ENCODE measurements around the gene GDNF. TPM values are rescaled to one million over a fixed set of nuclear protein-coding genes. Genes with fewer than 3 reads are reported as not detected.

GDNF gene
- total RNA-seq, 1 donor from 2014 or later = 0.51 TPM

GRCh38 chr5:37836592-37837413 lies 3.0 kb downstream of the GDNF start:
- peak; percentile 45 for DNase-seq
- H3K36me3 Mint-ChIP-seq (ENCODE audit: unreplicated experiment) = no peaks in the 10 kb centered on the region
- H3K4me1 Mint-ChIP-seq (ENCODE audit: low read depth, unreplicated experiment) = peaks cover 6% of the 10 kb centered on the region
- no peak for TF ChIP-seq CTCF (IDR thresholded peaks at IDR 0.05; ENCODE audit: partially characterized antibody, unreplicated experiment)
- no peak overlapping the region for H3K27ac Mint-ChIP-seq (ENCODE audit: unreplicated experiment)
- H3K9me3 Mint-ChIP-seq (ENCODE audit: unreplicated experiment) = peaks cover 7% of the 10 kb centered on the region
- peaks cover 31% of the 10 kb centered on the region for H3K27me3 Mint-ChIP-seq (ENCODE audit: unreplicated experiment)
- H3K4me3 Mint-ChIP-seq (ENCODE audit: unreplicated experiment) = peak overlapping the region; percentile 85

- peaks cover 30% of the 10 kb centered on the region for H3K27me3 Mint-ChIP-seq (ENCODE audit: unreplicated experiment)
- H3K4me1 Mint-ChIP-seq (ENCODE audit: low read depth, unreplicated experiment) = peaks cover 4% of the 10 kb centered on the region
Measured at GRCh38 chr5:37836235-37836591, 3.6 kb downstream of the GDNF start.

DNA sequence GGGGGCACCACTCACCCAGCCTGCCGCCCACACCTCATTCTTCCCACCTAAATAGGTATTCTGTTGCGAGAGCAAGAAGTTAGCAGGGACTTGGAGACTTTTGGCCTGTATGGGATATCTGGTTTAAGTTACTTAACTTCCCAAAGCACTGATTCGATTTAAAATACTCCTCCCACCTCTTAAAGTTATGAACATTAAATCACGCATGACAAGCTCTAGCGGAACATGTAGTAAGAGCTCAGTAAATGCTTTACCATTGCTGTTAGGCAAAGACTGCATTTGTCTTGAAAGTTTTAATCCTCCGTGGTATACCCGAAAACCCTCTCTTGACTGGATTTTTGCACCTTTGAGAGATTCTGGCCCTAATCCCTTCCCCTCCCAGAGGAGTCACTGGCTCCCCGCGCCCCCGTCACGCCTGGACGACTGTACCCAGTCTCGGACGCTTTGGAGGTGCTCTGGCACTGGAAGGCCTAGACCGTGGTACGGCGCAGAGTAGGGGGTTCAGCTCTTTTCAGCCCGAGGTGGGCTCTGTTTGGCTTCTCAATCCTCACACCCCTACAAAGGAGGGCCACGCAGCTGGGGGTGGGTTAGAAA lies 4.4 kb downstream of the GDNF start:
- Mint-ChIP-seq H3K4me1 (ENCODE audit: low read depth, unreplicated experiment) (peaks cover 3% of the 10 kb centered on the region), H3K9me3 (ENCODE audit: unreplicated experiment) (peaks cover 5% of the 10 kb centered on the region), H3K27ac (ENCODE audit: unreplicated experiment) (no peak overlapping the region), H3K4me3 (ENCODE audit: unreplicated experiment) (peak overlapping the region; percentile 79), H3K36me3 (ENCODE audit: unreplicated experiment) (no peaks in the 10 kb centered on the region), H3K27me3 (ENCODE audit: unreplicated experiment) (peaks cover 29% of the 10 kb centered on the region)
- DNase-seq = no peak
- no peak for TF ChIP-seq CTCF (IDR thresholded peaks at IDR 0.05; ENCODE audit: partially characterized antibody, unreplicated experiment)

More at GRCh38 chr5:37836235-37836591, 3.6 kb downstream of the GDNF start:
- Mint-ChIP-seq H3K4me3 (ENCODE audit: unreplicated experiment) (peak overlapping the region; percentile 78), H3K9me3 (ENCODE audit: unreplicated experiment) (peaks cover 5% of the 10 kb centered on the region), H3K36me3 (ENCODE audit: unreplicated experiment) (no peaks in the 10 kb centered on the region), H3K27ac (ENCODE audit: unreplicated experiment) (no peak overlapping the region)
- peak; percentile 31 for DNase-seq
- TF ChIP-seq CTCF (IDR thresholded peaks at IDR 0.05; ENCODE audit: partially characterized antibody, unreplicated experiment) = no peak

DNA sequence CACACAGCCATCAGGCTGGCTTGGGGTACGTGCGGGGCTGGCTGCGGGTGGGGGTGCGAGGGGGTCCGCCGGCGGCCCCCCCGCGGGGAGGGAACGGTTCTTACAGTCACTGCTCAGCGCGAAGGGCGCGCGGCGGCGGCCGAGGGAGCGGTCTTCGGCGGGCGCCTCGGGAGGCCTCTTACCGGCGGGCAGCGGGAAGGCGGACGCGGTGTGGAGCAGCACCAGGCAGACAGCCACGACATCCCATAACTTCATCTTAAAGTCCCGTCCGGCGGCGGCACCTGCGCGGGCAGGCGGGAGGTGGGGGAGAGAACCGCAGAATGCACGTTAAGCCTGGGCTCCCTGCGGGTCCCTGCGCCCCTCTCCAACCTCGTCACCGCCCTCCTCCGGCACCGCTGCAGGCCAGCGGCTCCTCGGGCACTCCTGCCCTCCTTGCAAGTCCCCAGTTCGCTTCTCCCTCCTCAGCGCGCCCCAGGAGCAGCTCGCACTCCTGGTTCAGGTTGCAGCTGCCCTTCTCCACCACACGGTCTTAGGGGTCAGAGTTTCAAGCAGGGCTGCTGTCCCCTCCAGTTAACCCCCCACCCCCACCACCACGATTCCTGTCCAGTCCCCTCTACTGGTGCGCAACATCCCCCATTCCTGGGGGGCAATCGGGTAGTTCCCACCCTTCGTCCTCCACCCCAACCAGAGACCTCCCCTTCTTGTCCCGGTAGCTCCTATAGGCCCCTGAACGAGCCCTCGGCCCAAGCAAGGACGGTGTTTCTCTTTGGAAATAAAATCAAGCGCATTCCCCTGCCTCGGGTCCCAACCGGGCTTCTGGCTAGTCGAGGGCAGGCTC lies 5.1 kb downstream of the GDNF start:
- peak overlapping the region; percentile 79 for H3K4me3 Mint-ChIP-seq (ENCODE audit: unreplicated experiment)
- H3K36me3 Mint-ChIP-seq (ENCODE audit: unreplicated experiment) = no peaks in the 10 kb centered on the region
- H3K9me3 Mint-ChIP-seq (ENCODE audit: unreplicated experiment) = peaks cover 5% of the 10 kb centered on the region
- peak; percentile 64 for DNase-seq
- H3K27me3 Mint-ChIP-seq (ENCODE audit: unreplicated experiment) = peaks cover 29% of the 10 kb centered on the region
- H3K4me1 Mint-ChIP-seq (ENCODE audit: low read depth, unreplicated experiment) = peaks cover 3% of the 10 kb centered on the region
- H3K27ac Mint-ChIP-seq (ENCODE audit: unreplicated experiment) = no peak overlapping the region
- TF ChIP-seq CTCF (IDR thresholded peaks at IDR 0.05; ENCODE audit: partially characterized antibody, unreplicated experiment) = no peak

Measured in glutamatergic neuron (in vitro differentiated cells).